ENCODE results near the gene CEP78.
"Not testable (repeated sequence)": the region's sequence is repeated elsewhere in the genome, so short reads cannot be mapped to it uniquely, and the experiment has no call there.

Gene CEP78

DNA sequence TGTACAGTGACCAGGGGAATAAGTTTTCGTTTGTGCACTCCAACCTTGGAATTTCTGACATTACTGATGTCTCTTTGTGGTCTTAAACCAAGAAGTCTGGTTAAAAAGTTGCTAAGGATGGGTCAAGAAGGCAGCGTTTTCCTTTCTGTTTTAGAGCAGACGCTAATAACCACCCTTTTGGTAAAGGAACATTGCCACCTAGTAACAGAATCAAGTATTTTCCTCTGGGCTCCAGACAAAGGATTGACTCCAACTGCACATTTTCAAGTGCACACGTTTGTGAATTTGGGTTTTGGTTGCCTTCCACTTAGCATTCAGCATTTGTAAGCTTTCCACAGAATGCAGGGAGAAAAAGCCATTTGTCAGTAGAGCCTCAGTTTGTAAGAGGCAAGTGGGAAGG, 22.2 kb upstream of the CEP78 start:
- in situ Hi-C loops (cut with HindIII; ENCODE audit: low sequenced_read_pairs) = no loop called here
- TF ChIP-seq, protein P1, sequence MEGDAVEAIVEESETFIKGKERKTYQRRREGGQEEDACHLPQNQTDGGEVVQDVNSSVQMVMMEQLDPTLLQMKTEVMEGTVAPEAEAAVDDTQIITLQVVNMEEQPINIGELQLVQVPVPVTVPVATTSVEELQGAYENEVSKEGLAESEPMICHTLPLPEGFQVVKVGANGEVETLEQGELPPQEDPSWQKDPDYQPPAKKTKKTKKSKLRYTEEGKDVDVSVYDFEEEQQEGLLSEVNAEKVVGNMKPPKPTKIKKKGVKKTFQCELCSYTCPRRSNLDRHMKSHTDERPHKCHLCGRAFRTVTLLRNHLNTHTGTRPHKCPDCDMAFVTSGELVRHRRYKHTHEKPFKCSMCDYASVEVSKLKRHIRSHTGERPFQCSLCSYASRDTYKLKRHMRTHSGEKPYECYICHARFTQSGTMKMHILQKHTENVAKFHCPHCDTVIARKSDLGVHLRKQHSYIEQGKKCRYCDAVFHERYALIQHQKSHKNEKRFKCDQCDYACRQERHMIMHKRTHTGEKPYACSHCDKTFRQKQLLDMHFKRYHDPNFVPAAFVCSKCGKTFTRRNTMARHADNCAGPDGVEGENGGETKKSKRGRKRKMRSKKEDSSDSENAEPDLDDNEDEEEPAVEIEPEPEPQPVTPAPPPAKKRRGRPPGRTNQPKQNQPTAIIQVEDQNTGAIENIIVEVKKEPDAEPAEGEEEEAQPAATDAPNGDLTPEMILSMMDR (IDR thresholded peaks at IDR 0.05; ENCODE audit: low read depth, low read length, missing control alignments) = peak; percentile 45
- no peak overlapping the region for H3K4me3 ChIP-seq (ENCODE audit: low read depth, low read length)
- DNase-seq (ENCODE audit: low read depth) = no peak

DNA sequence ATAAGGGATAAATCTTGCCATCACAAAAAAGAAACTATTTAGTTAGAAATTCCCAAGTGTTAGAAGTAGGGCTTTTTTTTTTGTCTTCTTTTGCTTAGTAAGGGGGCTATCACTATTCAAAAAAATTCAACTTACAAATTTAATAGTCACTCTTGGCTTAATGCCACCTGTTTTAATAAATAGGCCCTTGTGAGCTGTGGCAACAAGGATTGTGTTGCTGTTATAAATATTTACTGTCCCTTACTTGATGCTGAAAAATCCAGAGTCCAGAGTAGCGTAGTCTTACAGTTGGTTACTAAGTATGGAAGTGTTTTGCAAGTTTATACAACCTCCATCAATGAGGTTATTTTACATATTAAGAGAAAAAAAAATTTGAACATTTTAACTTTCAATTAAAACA, 21.4 kb upstream of the CEP78 start:
- in situ Hi-C loops (cut with HindIII; ENCODE audit: low sequenced_read_pairs) = no loop called here
- DNase-seq (ENCODE audit: low read depth) = no peak

DNA sequence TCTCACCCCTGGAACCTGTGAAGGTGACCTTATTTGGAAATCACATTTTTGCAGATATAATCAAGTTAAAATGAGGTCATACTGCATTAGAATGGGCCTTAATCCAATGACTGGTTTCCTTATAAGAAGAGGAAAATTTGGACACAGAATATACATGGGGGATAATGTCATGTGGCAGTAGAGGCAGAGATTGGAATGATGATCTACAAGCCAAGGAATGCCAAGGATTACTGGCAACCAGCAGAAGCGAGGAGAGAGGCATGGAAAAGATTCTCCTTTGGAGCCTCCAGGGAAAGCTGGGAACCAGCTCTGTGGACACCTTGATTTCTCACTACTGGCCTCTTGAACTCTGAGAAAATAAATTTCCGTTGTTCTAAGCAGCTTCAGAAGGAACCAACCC, 20.2 kb upstream of the CEP78 start:
- in situ Hi-C loops (cut with HindIII; ENCODE audit: low sequenced_read_pairs) = no loop called here
- DNase-seq (ENCODE audit: low read depth) = no peak
- TF ChIP-seq, protein P1 (IDR thresholded peaks at IDR 0.05; ENCODE audit: low read depth, low read length, missing control alignments) = no peak
- no peak overlapping the region for H3K4me3 ChIP-seq (ENCODE audit: low read depth, low read length)

More for the DNA sequence above, 21.4 kb upstream of the CEP78 start:
- no peak overlapping the region for H3K4me3 ChIP-seq (ENCODE audit: low read depth, low read length)
- TF ChIP-seq, protein P1 (IDR thresholded peaks at IDR 0.05; ENCODE audit: low read depth, low read length, missing control alignments) = no peak

DNA sequence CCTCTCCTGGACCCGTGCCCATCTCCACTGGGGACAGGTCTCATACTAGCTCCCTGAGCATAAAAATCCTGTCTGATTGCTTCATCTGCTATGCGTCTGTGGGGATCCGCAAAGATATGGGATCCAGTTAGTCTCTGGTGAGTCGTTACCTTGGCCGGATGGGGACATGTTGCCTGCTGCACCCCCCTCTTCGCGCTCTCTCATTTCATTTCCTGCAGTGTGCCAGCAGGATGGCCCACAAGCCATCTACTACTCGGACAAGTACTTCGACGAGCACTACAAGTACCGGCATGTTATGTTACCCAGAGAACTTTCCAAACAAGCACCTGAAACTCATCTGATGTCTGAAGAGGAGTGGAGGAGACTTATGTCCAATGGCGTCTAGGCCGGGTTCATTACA, 17.0 kb upstream of the CEP78 start:
- DNase-seq (ENCODE audit: low read depth) = no peak
- in situ Hi-C loops (cut with HindIII; ENCODE audit: low sequenced_read_pairs) = no loop called here
- no peak overlapping the region for H3K4me3 ChIP-seq (ENCODE audit: low read depth, low read length)
- TF ChIP-seq, protein P1 (IDR thresholded peaks at IDR 0.05; ENCODE audit: low read depth, low read length, missing control alignments) = no peak

DNA sequence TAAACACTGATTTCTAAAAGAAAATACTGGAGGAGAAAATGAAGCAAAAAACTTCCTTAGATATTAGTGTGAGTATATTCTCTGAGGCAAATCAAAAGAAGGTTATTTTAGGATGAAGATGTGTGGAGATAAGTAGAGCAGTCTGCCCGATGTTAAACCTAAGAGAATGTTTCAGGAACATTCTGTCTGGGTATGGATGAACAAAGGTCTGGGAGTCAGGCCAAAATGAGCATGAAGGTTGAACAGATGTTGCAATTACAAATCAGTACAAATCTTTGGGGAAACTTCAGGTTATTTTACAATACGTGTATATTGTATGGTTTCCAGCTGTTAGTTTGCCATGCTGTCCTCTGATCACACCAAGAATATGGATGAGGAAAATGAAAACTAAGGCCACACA, 14.4 kb upstream of the CEP78 start:
- no peak for DNase-seq (ENCODE audit: low read depth)
- in situ Hi-C loops (cut with HindIII; ENCODE audit: low sequenced_read_pairs) = no loop called here
- H3K4me3 ChIP-seq (ENCODE audit: low read depth, low read length) = no peak overlapping the region
- TF ChIP-seq, protein P1 (IDR thresholded peaks at IDR 0.05; ENCODE audit: low read depth, low read length, missing control alignments) = no peak

DNA sequence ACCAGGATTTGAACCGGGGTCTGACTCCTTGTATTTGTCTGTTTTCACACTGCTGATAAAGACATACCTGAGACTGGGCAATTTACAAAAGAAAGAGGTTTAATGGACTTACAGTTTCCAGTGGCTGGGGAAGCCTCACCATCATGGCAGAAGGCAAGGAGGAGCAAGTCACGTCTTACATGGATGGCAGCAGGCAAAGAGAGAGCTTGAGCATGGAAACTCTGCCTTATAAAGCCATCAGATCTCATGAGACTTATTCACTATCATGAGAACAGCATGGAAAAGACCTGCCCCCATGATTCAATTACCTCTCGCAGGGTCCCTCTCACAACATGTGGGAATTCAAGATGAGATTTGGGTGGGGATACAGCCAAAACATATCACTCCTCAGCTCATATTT, 14.0 kb upstream of the CEP78 start:
- H3K4me3 ChIP-seq (ENCODE audit: low read depth, low read length); DNase-seq (ENCODE audit: low read depth); in situ Hi-C loops (cut with HindIII; ENCODE audit: low sequenced_read_pairs): not testable (repeated sequence)

DNA sequence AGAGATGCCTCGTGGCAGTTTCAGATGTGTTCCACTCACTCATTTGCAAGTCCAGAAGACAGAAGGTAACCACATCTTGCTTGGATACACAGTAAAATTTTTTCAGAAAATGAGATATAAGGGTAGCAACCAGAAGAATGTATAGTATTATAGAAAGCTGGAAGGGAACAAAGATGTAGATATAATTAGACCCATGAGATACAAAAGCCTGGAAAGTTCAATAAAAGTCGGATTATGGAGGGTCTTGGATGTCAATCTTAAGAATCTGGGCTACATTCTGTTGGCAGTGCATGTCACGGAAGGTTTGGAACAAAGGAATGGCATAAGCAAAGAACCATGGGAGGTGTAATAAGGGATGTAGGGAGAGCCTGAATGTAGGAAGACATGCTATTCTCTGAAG, 5.1 kb upstream of the CEP78 start:
- DNase-seq (ENCODE audit: low read depth) = no peak
- in situ Hi-C loops (cut with HindIII; ENCODE audit: low sequenced_read_pairs) = no loop called here
- no peak overlapping the region for H3K4me3 ChIP-seq (ENCODE audit: low read depth, low read length)
- TF ChIP-seq, protein P1 (IDR thresholded peaks at IDR 0.05; ENCODE audit: low read depth, low read length, missing control alignments) = no peak

DNA sequence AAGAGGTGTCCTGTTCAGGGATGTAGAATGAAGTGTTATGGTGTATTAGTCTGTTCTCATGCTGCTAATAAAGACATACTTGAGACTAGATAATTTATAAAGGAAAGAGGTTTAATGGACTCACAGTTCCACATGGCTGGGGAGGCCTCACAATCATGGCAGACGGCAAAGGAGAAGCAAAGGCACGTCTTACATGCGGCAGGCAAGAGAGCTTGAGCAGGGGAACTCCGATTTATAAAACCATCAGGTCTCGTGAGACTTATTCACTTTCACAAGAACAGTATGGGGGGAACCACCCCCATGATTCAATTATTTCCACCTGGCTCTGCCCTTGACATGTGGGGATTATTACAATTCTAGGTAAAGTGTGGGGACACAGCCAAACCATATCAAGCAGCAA, 3.4 kb upstream of the CEP78 start:
- in situ Hi-C loops (cut with HindIII; ENCODE audit: low sequenced_read_pairs); DNase-seq (ENCODE audit: low read depth); H3K4me3 ChIP-seq (ENCODE audit: low read depth, low read length): not testable (repeated sequence)

Data from astrocyte of the cerebellum (primary cell).